GM12865 (cell line): Measurements from ENCODE around the gene AACS.
A peak's percentile ranks its signal among the peaks of the same experiment; 100 is the strongest.

ENCODE experiments used
- DNase-seq: peaks from one replicate; pipeline ENCODE4 v3.0.0; 2010; ENCODE audit warnings: low read depth
- H3K4me3 ChIP-seq: 2 replicates; pipeline ENCODE4 v1.5.1; 2011; ENCODE audit warnings: mild to moderate bottlenecking, low read depth, low read length, control low read depth
- CTCF ChIP-seq: IDR thresholded peaks from 2 replicates; pipeline ENCODE4 v1.5.1; 2011; ENCODE audit warnings: low read length, control low read depth, low read depth, inconsistent platforms; ENCODE audit not compliant: insufficient read depth; ENCODE audit errors: missing control alignments

The AACS gene, protein sequence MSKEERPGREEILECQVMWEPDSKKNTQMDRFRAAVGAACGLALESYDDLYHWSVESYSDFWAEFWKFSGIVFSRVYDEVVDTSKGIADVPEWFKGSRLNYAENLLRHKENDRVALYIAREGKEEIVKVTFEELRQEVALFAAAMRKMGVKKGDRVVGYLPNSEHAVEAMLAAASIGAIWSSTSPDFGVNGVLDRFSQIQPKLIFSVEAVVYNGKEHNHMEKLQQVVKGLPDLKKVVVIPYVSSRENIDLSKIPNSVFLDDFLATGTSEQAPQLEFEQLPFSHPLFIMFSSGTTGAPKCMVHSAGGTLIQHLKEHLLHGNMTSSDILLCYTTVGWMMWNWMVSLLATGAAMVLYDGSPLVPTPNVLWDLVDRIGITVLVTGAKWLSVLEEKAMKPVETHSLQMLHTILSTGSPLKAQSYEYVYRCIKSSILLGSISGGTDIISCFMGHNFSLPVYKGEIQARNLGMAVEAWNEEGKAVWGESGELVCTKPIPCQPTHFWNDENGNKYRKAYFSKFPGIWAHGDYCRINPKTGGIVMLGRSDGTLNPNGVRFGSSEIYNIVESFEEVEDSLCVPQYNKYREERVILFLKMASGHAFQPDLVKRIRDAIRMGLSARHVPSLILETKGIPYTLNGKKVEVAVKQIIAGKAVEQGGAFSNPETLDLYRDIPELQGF

GRCh38 chr12:125065021-125065918, at the start of gene AACS:
TSS of gene AACS (plus strand) at chr12:125065435. CDS start at chr12:125065585, 150 bp downstream.
- no peak for TF ChIP-seq CTCF
- peak; percentile 85 for DNase-seq
- peak within 1 kb of the TSS; percentile 97 for H3K4me3 ChIP-seq

DNA sequence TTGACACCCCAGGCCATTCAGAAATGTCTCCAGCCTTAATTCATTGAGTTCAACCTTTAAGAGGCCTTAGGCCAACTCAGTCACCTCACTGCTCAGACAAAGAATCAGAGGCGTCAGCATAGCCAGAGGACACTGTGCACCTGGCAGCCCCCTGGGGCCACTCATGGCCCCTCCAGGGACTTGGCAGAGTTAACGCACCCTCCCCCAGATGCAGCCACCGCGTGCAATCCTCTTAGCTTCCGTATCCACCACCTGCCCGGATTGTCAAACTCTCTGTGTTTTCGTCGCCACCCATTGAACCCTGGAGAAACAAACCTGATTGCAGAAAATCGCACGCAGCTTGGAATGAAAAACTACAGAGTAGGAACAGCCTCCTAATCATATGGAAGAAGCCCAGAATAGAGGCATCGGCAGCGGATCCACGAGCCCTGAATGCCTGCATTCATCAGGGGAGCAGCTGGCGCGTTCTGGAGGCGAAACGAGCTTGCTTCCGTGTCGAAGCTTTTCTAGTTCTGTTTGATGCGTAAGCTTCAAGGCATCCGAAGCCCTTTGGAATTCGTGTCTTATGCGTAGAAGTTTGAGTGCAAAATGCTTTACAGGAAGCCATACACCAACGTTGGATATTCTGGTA, 49.4 kb upstream of the AACS start:
- DNase-seq = no peak
- no peak for TF ChIP-seq CTCF
- no peak overlapping the region for H3K4me3 ChIP-seq

DNA sequence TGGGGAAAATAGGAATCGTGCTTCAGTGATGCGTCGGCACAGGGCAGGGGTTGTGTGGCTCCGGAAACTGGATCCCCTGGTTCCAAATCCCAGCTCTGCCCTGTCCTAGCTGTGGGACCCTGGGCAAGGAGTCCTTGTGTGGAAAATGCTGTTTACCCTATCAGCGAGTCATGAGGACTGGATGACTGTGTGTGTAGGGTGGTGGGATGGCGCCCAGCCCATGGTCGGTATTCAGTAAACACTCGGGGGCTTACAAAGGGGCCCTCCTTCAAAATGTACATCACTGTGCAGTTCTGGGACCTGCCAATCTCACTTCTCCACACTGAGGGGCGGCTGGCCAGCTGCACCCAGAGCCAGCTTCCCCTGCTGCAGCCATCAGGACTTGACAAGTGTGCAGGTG, 47.4 kb upstream of the AACS start:
- TF ChIP-seq CTCF = no peak
- no peak for DNase-seq

DNA sequence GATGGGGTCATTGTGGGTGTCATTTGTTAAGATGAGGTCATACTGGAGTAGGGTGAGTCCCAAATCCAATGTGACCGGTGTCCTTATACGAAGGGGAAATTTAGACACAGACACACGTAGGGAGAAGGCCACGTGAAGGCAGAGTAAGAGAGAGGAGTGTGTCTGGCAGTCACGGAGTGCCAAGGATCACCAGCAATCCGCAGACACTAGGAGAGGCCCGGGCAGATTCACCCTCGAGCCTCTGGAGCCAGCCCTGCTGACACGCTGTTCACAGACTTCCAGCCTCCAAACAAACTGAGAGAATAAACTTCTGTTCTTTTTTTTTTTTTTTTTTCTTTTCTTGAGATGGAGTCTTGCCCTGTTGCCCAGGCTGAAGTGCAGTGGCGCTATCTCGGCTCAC, 46.9 kb upstream of the AACS start:
- DNase-seq = no peak
- no peak for TF ChIP-seq CTCF

More for the DNA sequence above, 47.4 kb upstream of the AACS start:
- H3K4me3 ChIP-seq = no peak overlapping the region

GRCh38 chr12:125021096-125021495, 44.1 kb upstream of the AACS start:
- H3K4me3 ChIP-seq = no peak overlapping the region
- no peak for TF ChIP-seq CTCF
- no peak for DNase-seq

More for the DNA sequence above, 46.9 kb upstream of the AACS start:
- H3K4me3 ChIP-seq = no peak overlapping the region

DNA sequence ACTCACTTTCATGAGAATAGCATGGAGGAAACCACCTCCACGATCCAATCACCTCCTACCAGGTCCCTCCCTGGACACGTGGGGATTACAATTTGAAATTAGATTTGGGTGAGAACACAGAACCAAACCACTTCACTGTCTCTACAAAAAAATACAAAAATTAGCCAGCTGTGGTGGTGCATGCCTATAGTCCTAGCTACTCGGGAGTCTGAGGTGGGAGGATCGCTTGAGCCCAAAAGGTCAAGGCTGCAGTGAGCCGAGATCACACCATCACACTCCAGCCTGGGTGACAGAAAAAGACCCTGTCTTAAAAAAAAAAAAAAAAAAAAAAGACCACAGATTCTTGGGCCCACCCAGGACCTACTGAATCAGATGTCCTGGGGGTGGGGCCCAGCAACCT, 43.5 kb upstream of the AACS start:
- no peak for DNase-seq
- H3K4me3 ChIP-seq = no peak overlapping the region
- TF ChIP-seq CTCF = no peak
